ENCODE measurements around the gene ZMYND19.

Gene ZMYND19

GRCh38 chr9:137592767-137593166 lies 2.5 kb upstream of the ZMYND19 start:
- Histone ChIP-seq H4K20me1 (ENCODE audit: low read depth, low read length) (0 out of 2 replicates have a peak, but pooled peaks cover 3% of the 10 kb centered on the region), H3F3A (ENCODE audit: insufficient read depth) (no peaks in the 10 kb centered on the region), H3K4me3 (ENCODE audit: insufficient read depth, low read length, poor library complexity, severe bottlenecking) (no peak overlapping the region), H3K9me2 (replicated peaks; ENCODE audit: insufficient read depth, low read length) (no peaks in the 10 kb centered on the region), H3K9ac (ENCODE audit: low read length) (no peak overlapping the region), H3K9me3 (ENCODE audit: insufficient read depth, low read length) (no peaks in the 10 kb centered on the region), H3K36me3 (ENCODE audit: low read length) (no peaks in the 10 kb centered on the region), H3K27ac (ENCODE audit: low read depth, low read length) (no peak overlapping the region), H3K27me3 (ENCODE audit: low read length) (no peaks in the 10 kb centered on the region), H2AFZ (ENCODE audit: low read depth, low read length, severe bottlenecking) (no peak overlapping the region), H3K4me2 (ENCODE audit: low read depth, low read length, poor library complexity, severe bottlenecking) (no peak overlapping the region), H3K79me2 (ENCODE audit: insufficient read depth, low read length) (no peaks in the 10 kb centered on the region; the same call in 1 of the 2 replicates)
- TF ChIP-seq EZH2phosphoT487 (conservative IDR thresholded peaks at IDR 0.05; ENCODE audit: low read length), result no peak
- no peak for TF ChIP-seq CTCF (IDR thresholded peaks at IDR 0.05; ENCODE audit: insufficient read depth, low read length, poor library complexity, severe bottlenecking)

GRCh38 chr9:137590123-137590468 lies 216 bp downstream of the ZMYND19 start:
- Histone ChIP-seq H3K4me3 (ENCODE audit: insufficient read depth, low read length, poor library complexity, severe bottlenecking) (peak overlapping the region; percentile 52), H3K4me2 (ENCODE audit: low read depth, low read length, poor library complexity, severe bottlenecking) (peak overlapping the region; percentile 54), H3K79me2 (ENCODE audit: insufficient read depth, low read length) (no peaks in the 10 kb centered on the region; the same call in 1 of the 2 replicates), H3F3A (ENCODE audit: insufficient read depth) (no peaks in the 10 kb centered on the region), H3K27ac (ENCODE audit: low read depth, low read length) (no peak overlapping the region; the same call in 1 of the 2 replicates), H3K9me3 (ENCODE audit: insufficient read depth, low read length) (no peaks in the 10 kb centered on the region), H3K36me3 (ENCODE audit: low read length) (no peaks in the 10 kb centered on the region), H3K27me3 (ENCODE audit: low read length) (no peaks in the 10 kb centered on the region), H3K9ac (ENCODE audit: low read length) (peak overlapping the region; percentile 69), H2AFZ (ENCODE audit: low read depth, low read length, severe bottlenecking) (no peak overlapping the region), H3K9me2 (replicated peaks; ENCODE audit: insufficient read depth, low read length) (no peaks in the 10 kb centered on the region), H4K20me1 (ENCODE audit: low read depth, low read length) (0 out of 2 replicates have a peak, but pooled peaks cover 3% of the 10 kb centered on the region)
- TF ChIP-seq CTCF (IDR thresholded peaks at IDR 0.05; ENCODE audit: insufficient read depth, low read length, poor library complexity, severe bottlenecking) (no peak), EZH2phosphoT487 (conservative IDR thresholded peaks at IDR 0.05; ENCODE audit: low read length) (no peak)

- Histone ChIP-seq H3K27ac (ENCODE audit: low read depth, low read length) (no peak overlapping the region; the same call in 1 of the 2 replicates), H4K20me1 (ENCODE audit: low read depth, low read length) (0 out of 2 replicates have a peak, but pooled peaks cover 3% of the 10 kb centered on the region), H3F3A (ENCODE audit: insufficient read depth) (no peaks in the 10 kb centered on the region), H2AFZ (ENCODE audit: low read depth, low read length, severe bottlenecking) (no peak overlapping the region), H3K9me2 (replicated peaks; ENCODE audit: insufficient read depth, low read length) (no peaks in the 10 kb centered on the region), H3K4me2 (ENCODE audit: low read depth, low read length, poor library complexity, severe bottlenecking) (peak overlapping the region; percentile 54), H3K9ac (ENCODE audit: low read length) (peak overlapping the region; percentile 69), H3K27me3 (ENCODE audit: low read length) (no peaks in the 10 kb centered on the region), H3K4me3 (ENCODE audit: insufficient read depth, low read length, poor library complexity, severe bottlenecking) (peak overlapping the region; percentile 52), H3K36me3 (ENCODE audit: low read length) (no peaks in the 10 kb centered on the region), H3K79me2 (ENCODE audit: insufficient read depth, low read length) (no peaks in the 10 kb centered on the region; the same call in 1 of the 2 replicates), H3K9me3 (ENCODE audit: insufficient read depth, low read length) (no peaks in the 10 kb centered on the region)
- TF ChIP-seq CTCF (IDR thresholded peaks at IDR 0.05; ENCODE audit: insufficient read depth, low read length, poor library complexity, severe bottlenecking) (no peak), EZH2phosphoT487 (conservative IDR thresholded peaks at IDR 0.05; ENCODE audit: low read length) (no peak)
These were observed 730 bp downstream of the ZMYND19 start for GRCh38 chr9:137589441-137590122.
